Measurements from ENCODE around the gene KIF5C.
"Not testable (repeated sequence)": the region's sequence is repeated elsewhere in the genome, so short reads cannot be mapped to it uniquely, and the experiment has no call there.

The KIF5C gene

GRCh38 chr2:148853458-148853857, 21.6 kb upstream of the KIF5C start:
- H3K4me3 ChIP-seq (ENCODE audit: low read length), result no peak overlapping the region
- TF ChIP-seq CTCF (IDR thresholded peaks at IDR 0.05; ENCODE audit: insufficient read depth, low read depth, low read length, missing control alignments), result no peak
- no peak for DNase-seq (ENCODE audit: low read depth)

GRCh38 chr2:148860037-148860436, 15.0 kb upstream of the KIF5C start:
- DNase-seq (ENCODE audit: low read depth), result no peak
- no peak overlapping the region for H3K4me3 ChIP-seq (ENCODE audit: low read length)
- no peak for TF ChIP-seq CTCF (IDR thresholded peaks at IDR 0.05; ENCODE audit: insufficient read depth, low read depth, low read length, missing control alignments)

- DNase-seq (ENCODE audit: low read depth), result no peak
- H3K4me3 ChIP-seq (ENCODE audit: low read length), result no peak overlapping the region
- TF ChIP-seq CTCF (IDR thresholded peaks at IDR 0.05; ENCODE audit: insufficient read depth, low read depth, low read length, missing control alignments), result no peak
Observed at GRCh38 chr2:148861367-148861766, 13.7 kb upstream of the KIF5C start.

GRCh38 chr2:148862478-148862877, 12.5 kb upstream of the KIF5C start:
- DNase-seq (ENCODE audit: low read depth); H3K4me3 ChIP-seq (ENCODE audit: low read length): not testable (repeated sequence)

GRCh38 chr2:148865512-148865911, 9.5 kb upstream of the KIF5C start:
- TF ChIP-seq CTCF (IDR thresholded peaks at IDR 0.05; ENCODE audit: insufficient read depth, low read depth, low read length, missing control alignments), result no peak
- H3K4me3 ChIP-seq (ENCODE audit: low read length), result no peak overlapping the region
- DNase-seq (ENCODE audit: low read depth), result no peak

GRCh38 chr2:148866091-148866490, 8.9 kb upstream of the KIF5C start:
- H3K4me3 ChIP-seq (ENCODE audit: low read length), result no peak overlapping the region
- no peak for DNase-seq (ENCODE audit: low read depth)
- no peak for TF ChIP-seq CTCF (IDR thresholded peaks at IDR 0.05; ENCODE audit: insufficient read depth, low read depth, low read length, missing control alignments)

- no peak overlapping the region for H3K4me3 ChIP-seq (ENCODE audit: low read length)
- no peak for DNase-seq (ENCODE audit: low read depth)
- no peak for TF ChIP-seq CTCF (IDR thresholded peaks at IDR 0.05; ENCODE audit: insufficient read depth, low read depth, low read length, missing control alignments)
Observed at GRCh38 chr2:148867079-148867769, 7.8 kb upstream of the KIF5C start.

Data from epithelial cell of esophagus (primary cell).